Natural killer cell (primary cell): Measurements from ENCODE around the gene NUDT9. TPM values are rescaled to one million over a fixed set of nuclear protein-coding genes. Genes with fewer than 3 reads are reported as not detected.
A peak's percentile ranks its signal among the peaks of the same experiment; 100 is the strongest.

Experiments
- ATAC-seq, 3 donors: fragments of 150-1000 bp in 2 of 3; fragments of 200-7000 bp in 1 of 3; cut with Tn5 transposase; 1 replicate in 1 of 3; 2 replicates in 2 of 3; pipeline ENCODE4 v1.10.0; 2021; ENCODE audit warnings: mild to moderate bottlenecking in 2 of 3, moderate library complexity in 2 of 3
- DNase-seq, 2 donors: peaks; one replicate each; pipeline versions ENCODE4 v3.0.0 to v3.0.0-alpha.2; 2013 to 2021; ENCODE audit warnings: mixed read lengths in 1 of 2
- H3K27ac ChIP-seq: one replicate; pipeline ENCODE4 v1.5.1; 2013; ENCODE audit warnings: mild to moderate bottlenecking, low read length
- H3K27me3 ChIP-seq: one replicate; pipeline ENCODE4 v1.6.1; 2013; ENCODE audit warnings: low read length; ENCODE audit not compliant: control insufficient read depth, insufficient read depth
- H3K36me3 ChIP-seq: one replicate; pipeline ENCODE4 v1.6.1; 2013; ENCODE audit warnings: low read length; ENCODE audit not compliant: control insufficient read depth, insufficient read depth
- H3K4me1 ChIP-seq: one replicate; pipeline ENCODE4 v1.6.1; 2013; ENCODE audit warnings: low read length; ENCODE audit not compliant: control insufficient read depth, insufficient read depth
- H3K4me3 ChIP-seq: one replicate; pipeline ENCODE4 v1.5.1; 2013; ENCODE audit warnings: low read length
- H3K9me3 ChIP-seq: one replicate; pipeline ENCODE4 v1.6.1; 2013; ENCODE audit warnings: low read length; ENCODE audit not compliant: control insufficient read depth, insufficient read depth
- H3K27ac Mint-ChIP-seq, 2 donors: one replicate each; pipeline ENCODE4 v1.8.0; 2022; ENCODE audit warnings: mild to moderate bottlenecking in 2 of 2, mixed read lengths in 2 of 2, moderate library complexity in 1 of 2
- H3K27me3 Mint-ChIP-seq, 2 donors: one replicate each; pipeline ENCODE4 v1.8.0; 2022; ENCODE audit warnings: low read depth in 2 of 2, mixed read lengths in 2 of 2
- H3K36me3 Mint-ChIP-seq: one replicate; pipeline ENCODE4 v1.8.0; 2022; ENCODE audit warnings: mixed read lengths
- H3K4me1 Mint-ChIP-seq, 2 donors: one replicate each; pipeline ENCODE4 v1.8.0; 2022; ENCODE audit warnings: mixed read lengths in 2 of 2
- H3K4me3 Mint-ChIP-seq: one replicate; pipeline ENCODE4 v1.8.0; 2022; ENCODE audit warnings: mild to moderate bottlenecking, moderate library complexity, mixed read lengths
- H3K9me3 Mint-ChIP-seq, 2 donors: one replicate each; pipeline ENCODE4 v1.8.0; 2022; ENCODE audit warnings: mixed read lengths in 2 of 2
- CTCF ChIP-seq: fragments of 200-600 bp; IDR thresholded peaks from one replicate; pipeline ENCODE4 v1.8.0; 2022; ENCODE audit warnings: antibody characterized with exemption
- WGBS: methylation state at CpG from one replicate; pipeline ENCODE4 v1.1.7; 2013; ENCODE audit warnings: missing lambda C conversion rate; ENCODE audit not compliant: insufficient coverage; 5-methylcytosine and 5-hydroxymethylcytosine counted together
- intact Hi-C: fragments of 100-400 bp; cut with micrococcal nuclease; formaldehyde crosslinking; loops from one replicate; pipeline ENCODE4 v1.14.2; 2022
- total RNA-seq, 4 donors: library from RNA; stranded (reverse); fragments of 120-200 nt in 1 of 4; gene quantifications; one replicate each; pipeline versions ENCODE4 v1.2.3 to v1.2.4, GENCODE V29; 2013 to 2022

The NUDT9 gene
- 1 to 10 TPM; 7.3 to 9.6 (median 9.5) TPM for total RNA-seq
- total RNA-seq (2013) = 11.9 TPM

- Histone ChIP-seq H3K27me3 (no peaks in the 10 kb centered on the region), H3K9me3 (no peaks in the 10 kb centered on the region), H3K27ac (peak within 1 kb of the TSS; percentile 76), H3K4me1 (peaks cover 14% of the 10 kb centered on the region), H3K4me3 (peak within 1 kb of the TSS; percentile 64), H3K36me3 (no peaks in the 10 kb centered on the region)
- under 1% methylated on average over 52 of the region's 58 CpGs for WGBS
- Mint-ChIP-seq H3K27ac (peak within 1 kb of the TSS; percentile 98 to 100), H3K27me3 (no peaks in the 10 kb centered on the region), H3K4me3 (peak within 1 kb of the TSS; percentile 99), H3K9me3 (no peaks in the 10 kb centered on the region), H3K4me1 (peaks cover 34% of the 10 kb centered on the region in 2 donors), H3K36me3 (no peaks in the 10 kb centered on the region)
- intact Hi-C loops = loop anchor here (1.0 kb wide), 2 partner anchors 31 to 43 kb away; partner anchors contain the start of gene HSD17B11
- peak; percentile 85 to 92 (median 88) for ATAC-seq
- no peak for TF ChIP-seq CTCF
- peak; percentile 91 to 93 for DNase-seq
Measured at GRCh38 chr4:87422104-87423052, at the start of gene NUDT9. TSS of gene NUDT9 (plus strand) at chr4:87422573. CDS start at chr4:87422906, 333 bp downstream.

GRCh38 chr4:87375719-87376291, 46.6 kb upstream of the NUDT9 start:
- Mint-ChIP-seq H3K27ac (no peak overlapping the region), H3K27me3 (no peaks in the 10 kb centered on the region), H3K4me3 (no peak overlapping the region), H3K4me1 (peaks cover 0 to 5% of the 10 kb centered on the region in 2 donors), H3K9me3 (no peaks in the 10 kb centered on the region), H3K36me3 (no peaks in the 10 kb centered on the region)
- no peaks in the 10 kb centered on the region for H3K27me3 ChIP-seq
- WGBS = 100% methylated on average over 2 of the region's 4 CpGs
- H3K4me3 ChIP-seq = no peak overlapping the region
- H3K9me3 ChIP-seq = no peaks in the 10 kb centered on the region
- H3K36me3 ChIP-seq = peaks cover 37% of the 10 kb centered on the region
- H3K27ac ChIP-seq = no peak overlapping the region
- intact Hi-C loops = loop anchor here (1.0 to 10.0 kb wide), 2 partner anchors 89 to 469 kb away; no protein-coding TSS in a partner anchor
- ATAC-seq (peak; percentile 71 to 73 (median 73)), DNase-seq (peak in 1 of 2 donors; percentile 67)
- H3K4me1 ChIP-seq = no peaks in the 10 kb centered on the region
- TF ChIP-seq CTCF = peak; percentile 73

DNA sequence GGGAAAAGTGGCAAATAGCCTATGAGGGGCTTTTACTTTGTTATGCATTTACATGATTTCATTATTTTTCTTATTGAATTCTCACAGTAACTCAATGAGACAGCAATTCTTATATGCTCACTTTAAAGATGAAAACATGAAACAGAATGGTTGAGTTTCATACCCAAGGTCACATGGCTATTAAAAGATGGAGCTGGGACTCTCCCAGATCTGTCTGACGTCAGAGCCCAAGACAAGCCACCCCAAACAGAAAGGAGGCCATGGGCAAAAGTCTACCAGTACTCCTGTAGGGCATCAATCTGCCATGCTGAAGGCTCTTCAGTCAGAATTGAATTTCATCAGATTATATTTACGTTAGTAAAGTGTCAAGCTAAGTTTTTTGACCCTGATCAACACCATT, 44.6 kb upstream of the NUDT9 start:
- DNase-seq = peak in 1 of 2 donors; percentile 38
- no peaks in the 10 kb centered on the region for H3K27me3 Mint-ChIP-seq
- Histone ChIP-seq H3K36me3 (peaks cover 23% of the 10 kb centered on the region), H3K4me1 (no peaks in the 10 kb centered on the region), H3K4me3 (no peak overlapping the region), H3K9me3 (no peaks in the 10 kb centered on the region), H3K27me3 (no peaks in the 10 kb centered on the region), H3K27ac (no peak overlapping the region)
- no peak overlapping the region for H3K4me3 Mint-ChIP-seq
- H3K36me3 Mint-ChIP-seq = no peaks in the 10 kb centered on the region
- H3K4me1 Mint-ChIP-seq = peaks cover 2 to 9% of the 10 kb centered on the region in 2 donors
- WGBS = 100% methylated on average over 2 of the region's 2 CpGs
- H3K9me3 Mint-ChIP-seq = no peaks in the 10 kb centered on the region
- intact Hi-C loops = loop anchor here (10.0 kb wide), 1 partner anchor 467 kb away; no protein-coding TSS in a partner anchor
- H3K27ac Mint-ChIP-seq = peak overlapping the region; percentile 16 to 29
- ATAC-seq = peak in 2 of 3 donors; percentile 24 to 33
- TF ChIP-seq CTCF = no peak
